ENCODE measurements around the gene ZNF175. TPM values are rescaled to one million over a fixed set of nuclear protein-coding genes. Genes with fewer than 3 reads are reported as not detected.

The ZNF175 gene
- total RNA-seq, 2 donors from 2014 or later: 10.8 to 11.3 TPM

DNA sequence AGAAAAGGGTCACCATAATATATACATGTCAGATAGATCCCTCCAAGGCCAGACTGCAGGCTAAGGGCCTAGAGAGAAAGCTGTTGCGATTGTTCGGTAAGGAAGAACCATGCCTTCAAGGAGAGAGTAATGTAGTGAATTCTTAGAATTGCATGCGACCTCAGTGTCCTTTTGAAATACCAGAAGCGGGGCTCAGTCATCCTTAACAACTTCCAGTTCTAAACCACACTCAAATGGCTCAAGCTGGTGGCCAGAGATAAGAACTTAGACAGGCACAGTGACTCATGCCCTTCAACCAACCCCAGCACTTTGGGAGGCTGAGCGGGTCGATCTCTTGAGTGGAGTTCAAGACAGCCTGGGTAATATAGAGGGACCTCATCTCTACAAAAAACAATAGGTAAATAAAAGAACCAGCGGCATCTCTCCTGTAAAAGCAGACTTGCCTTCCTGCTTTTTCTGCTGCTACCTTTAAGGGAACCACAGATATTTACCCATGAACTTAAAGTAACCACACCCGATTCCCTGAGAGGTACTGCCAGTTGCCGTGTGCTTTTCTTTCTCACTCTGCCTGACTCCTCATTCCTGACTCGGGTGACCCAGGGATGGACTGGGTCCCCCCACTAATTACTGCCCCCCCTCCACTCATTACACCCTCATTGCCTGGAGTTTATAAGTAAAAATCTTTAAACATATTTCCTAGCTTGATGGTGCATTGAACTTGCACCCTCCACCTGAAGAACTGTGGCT is 24.3 kb upstream of the ZNF175 start:
- Histone ChIP-seq H3K4me3 (ENCODE audit: low read length) (no peak overlapping the region), H3K9ac (ENCODE audit: extremely low read depth, low read length, poor library complexity, severe bottlenecking) (no peak overlapping the region), H3K9me3 (ENCODE audit: control insufficient read depth, low read length) (no peaks in the 10 kb centered on the region), H3K4me1 (ENCODE audit: control insufficient read depth, insufficient read depth, low read length) (no peaks in the 10 kb centered on the region), H3K36me3 (ENCODE audit: control insufficient read depth, insufficient read depth, low read length) (no peaks in the 10 kb centered on the region), H3K27me3 (ENCODE audit: control insufficient read depth, insufficient read depth, low read length, poor library complexity, severe bottlenecking) (no peaks in the 10 kb centered on the region), H3K27ac (ENCODE audit: low read depth, low read length) (no peak overlapping the region)
- no peak for DNase-seq
- TF ChIP-seq, protein P1, sequence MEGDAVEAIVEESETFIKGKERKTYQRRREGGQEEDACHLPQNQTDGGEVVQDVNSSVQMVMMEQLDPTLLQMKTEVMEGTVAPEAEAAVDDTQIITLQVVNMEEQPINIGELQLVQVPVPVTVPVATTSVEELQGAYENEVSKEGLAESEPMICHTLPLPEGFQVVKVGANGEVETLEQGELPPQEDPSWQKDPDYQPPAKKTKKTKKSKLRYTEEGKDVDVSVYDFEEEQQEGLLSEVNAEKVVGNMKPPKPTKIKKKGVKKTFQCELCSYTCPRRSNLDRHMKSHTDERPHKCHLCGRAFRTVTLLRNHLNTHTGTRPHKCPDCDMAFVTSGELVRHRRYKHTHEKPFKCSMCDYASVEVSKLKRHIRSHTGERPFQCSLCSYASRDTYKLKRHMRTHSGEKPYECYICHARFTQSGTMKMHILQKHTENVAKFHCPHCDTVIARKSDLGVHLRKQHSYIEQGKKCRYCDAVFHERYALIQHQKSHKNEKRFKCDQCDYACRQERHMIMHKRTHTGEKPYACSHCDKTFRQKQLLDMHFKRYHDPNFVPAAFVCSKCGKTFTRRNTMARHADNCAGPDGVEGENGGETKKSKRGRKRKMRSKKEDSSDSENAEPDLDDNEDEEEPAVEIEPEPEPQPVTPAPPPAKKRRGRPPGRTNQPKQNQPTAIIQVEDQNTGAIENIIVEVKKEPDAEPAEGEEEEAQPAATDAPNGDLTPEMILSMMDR (conservative IDR thresholded peaks at IDR 0.05): no peak
- H3K27me3 Mint-ChIP-seq (ENCODE audit: insufficient read depth): peaks cover 20% of the 10 kb centered on the region
- H3K36me3 Mint-ChIP-seq (ENCODE audit: low read depth): no peaks in the 10 kb centered on the region
- H3K27ac Mint-ChIP-seq: no peak overlapping the region
- H3K4me1 Mint-ChIP-seq: peaks cover 10% of the 10 kb centered on the region
- H3K9me3 Mint-ChIP-seq: peaks cover 6% of the 10 kb centered on the region
- no peak overlapping the region for H3K4me3 Mint-ChIP-seq
- WGBS, 2 experiments (ENCODE audit: insufficient coverage in 1 of 2, insufficient read length in 1 of 2): 72 to 76% methylated on average over 4 to 10 of the region's 10 CpGs

DNA sequence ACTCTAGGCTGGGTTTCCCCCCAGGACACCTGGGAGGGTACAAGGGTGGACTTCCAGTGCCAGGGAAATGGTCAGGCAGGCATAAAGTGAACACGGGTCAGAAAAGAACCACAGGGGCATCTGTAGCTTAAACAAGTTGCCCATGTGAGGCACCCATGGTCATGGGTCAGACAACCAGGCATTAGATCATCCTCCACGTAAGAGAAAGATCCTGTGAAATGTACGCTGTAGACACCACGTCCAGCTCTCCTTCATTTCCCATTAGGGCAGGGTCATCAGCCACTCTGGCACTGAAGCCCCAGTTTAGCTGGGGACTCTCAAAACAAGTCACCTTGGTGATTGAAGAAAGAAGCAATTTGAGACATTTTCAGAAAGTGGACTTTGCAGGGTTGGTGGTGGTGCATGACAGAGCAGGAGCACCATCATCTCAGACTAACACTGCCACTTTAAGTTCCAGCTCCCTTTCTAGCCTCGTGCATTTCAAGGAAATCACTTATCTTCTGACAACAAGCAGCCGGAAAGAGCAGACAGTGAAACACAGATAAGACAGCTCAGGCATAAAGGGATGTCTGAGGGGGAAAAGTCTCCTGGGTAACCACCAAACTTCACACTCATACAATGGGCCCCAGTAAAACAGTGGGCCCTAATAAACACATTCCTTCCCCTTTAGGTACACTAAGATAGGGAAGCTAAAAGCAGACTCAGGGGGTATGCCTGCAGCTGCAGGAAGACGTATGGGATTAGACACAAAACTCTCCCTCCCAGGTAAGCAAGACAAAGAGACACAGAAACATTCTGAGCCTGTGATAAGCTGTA is 23.5 kb upstream of the ZNF175 start:
- no peaks in the 10 kb centered on the region for H3K4me1 ChIP-seq (ENCODE audit: control insufficient read depth, insufficient read depth, low read length)
- no peaks in the 10 kb centered on the region for H3K27me3 ChIP-seq (ENCODE audit: control insufficient read depth, insufficient read depth, low read length, poor library complexity, severe bottlenecking)
- H3K9me3 ChIP-seq (ENCODE audit: control insufficient read depth, low read length): no peaks in the 10 kb centered on the region
- Mint-ChIP-seq H3K27me3 (ENCODE audit: insufficient read depth) (peaks cover 20% of the 10 kb centered on the region), H3K36me3 (ENCODE audit: low read depth) (no peaks in the 10 kb centered on the region), H3K27ac (no peak overlapping the region), H3K4me1 (peaks cover 10% of the 10 kb centered on the region), H3K4me3 (no peak overlapping the region), H3K9me3 (peaks cover 6% of the 10 kb centered on the region)
- 62 to 77% methylated on average over 5 to 7 of the region's 7 CpGs for WGBS, 2 experiments (ENCODE audit: insufficient coverage in 1 of 2, insufficient read length in 1 of 2)
- H3K36me3 ChIP-seq (ENCODE audit: control insufficient read depth, insufficient read depth, low read length): no peaks in the 10 kb centered on the region
- H3K4me3 ChIP-seq (ENCODE audit: low read length): no peak overlapping the region
- H3K9ac ChIP-seq (ENCODE audit: extremely low read depth, low read length, poor library complexity, severe bottlenecking): no peak overlapping the region
- no peak for DNase-seq
- H3K27ac ChIP-seq (ENCODE audit: low read depth, low read length): no peak overlapping the region
- TF ChIP-seq, protein P1 (conservative IDR thresholded peaks at IDR 0.05): no peak

DNA sequence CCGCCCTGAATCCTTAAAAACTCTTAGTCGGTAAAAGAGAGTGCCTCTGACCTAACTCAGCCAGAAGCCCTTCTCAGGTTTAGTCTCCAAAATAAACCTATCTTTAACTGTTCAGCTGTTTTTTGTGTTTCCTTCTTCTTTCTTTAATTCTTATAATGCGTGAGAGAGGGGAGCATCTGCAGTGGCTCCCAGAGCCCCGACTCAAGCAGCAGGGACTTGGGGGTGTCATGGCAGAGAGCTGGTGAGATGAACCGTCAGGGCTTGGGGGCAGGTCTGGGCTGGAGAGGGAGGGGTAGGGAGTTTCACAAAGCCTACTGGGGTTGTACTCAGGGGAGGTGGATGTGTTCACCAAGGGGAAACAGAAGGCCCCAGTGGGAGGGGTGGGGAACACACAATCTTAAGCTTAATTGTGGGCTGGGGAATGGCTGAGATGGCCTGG is 22.9 kb upstream of the ZNF175 start:
- Histone ChIP-seq H3K36me3 (ENCODE audit: control insufficient read depth, insufficient read depth, low read length) (no peaks in the 10 kb centered on the region), H3K27ac (ENCODE audit: low read depth, low read length) (no peak overlapping the region), H3K9me3 (ENCODE audit: control insufficient read depth, low read length) (no peaks in the 10 kb centered on the region), H3K4me1 (ENCODE audit: control insufficient read depth, insufficient read depth, low read length) (no peaks in the 10 kb centered on the region), H3K9ac (ENCODE audit: extremely low read depth, low read length, poor library complexity, severe bottlenecking) (no peak overlapping the region), H3K27me3 (ENCODE audit: control insufficient read depth, insufficient read depth, low read length, poor library complexity, severe bottlenecking) (no peaks in the 10 kb centered on the region), H3K4me3 (ENCODE audit: low read length) (no peak overlapping the region)
- peaks cover 25% of the 10 kb centered on the region for H3K27me3 Mint-ChIP-seq (ENCODE audit: insufficient read depth)
- H3K36me3 Mint-ChIP-seq (ENCODE audit: low read depth): no peaks in the 10 kb centered on the region
- no peak for DNase-seq
- H3K27ac Mint-ChIP-seq: no peak overlapping the region
- H3K4me3 Mint-ChIP-seq: no peak overlapping the region
- H3K4me1 Mint-ChIP-seq: peaks cover 10% of the 10 kb centered on the region
- peaks cover 6% of the 10 kb centered on the region for H3K9me3 Mint-ChIP-seq
- 33 to 72% methylated on average over 1 to 5 of the region's 5 CpGs for WGBS, 2 experiments (ENCODE audit: insufficient coverage in 1 of 2, insufficient read length in 1 of 2)
- TF ChIP-seq, protein P1 (conservative IDR thresholded peaks at IDR 0.05): no peak
